Measurements from ENCODE around the gene SMYD4.

DNA sequence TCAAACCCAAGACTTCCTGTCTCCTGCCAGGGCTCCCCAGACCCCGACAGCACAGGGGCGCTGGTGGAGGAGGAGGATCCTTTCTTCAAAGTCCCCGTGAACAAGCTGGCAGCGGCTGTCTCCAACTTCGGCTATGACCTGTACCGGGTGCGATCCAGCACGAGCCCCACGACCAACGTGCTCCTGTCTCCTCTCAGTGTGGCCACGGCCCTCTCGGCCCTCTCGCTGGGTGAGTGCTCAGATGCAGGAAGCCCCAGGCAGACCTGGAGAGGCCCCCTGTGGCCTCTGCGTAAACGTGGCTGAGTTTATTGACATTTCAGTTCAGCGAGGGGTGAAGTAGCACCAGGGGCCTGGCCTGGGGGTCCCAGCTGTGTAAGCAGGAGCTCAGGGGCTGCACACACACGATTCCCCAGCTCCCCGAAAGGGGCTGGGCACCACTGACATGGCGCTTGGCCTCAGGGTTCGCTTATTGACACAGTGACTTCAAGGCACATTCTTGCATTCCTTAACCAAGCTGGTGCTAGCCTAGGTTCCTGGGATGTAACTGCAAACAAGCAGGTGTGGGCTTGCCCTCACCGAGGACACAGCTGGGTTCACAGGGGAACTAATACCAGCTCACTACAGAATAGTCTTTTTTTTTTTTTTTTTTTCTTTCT lies 59.8 kb downstream of the SMYD4 start:
- TF ChIP-seq CTCF (IDR thresholded peaks at IDR 0.05 in 4 of 5, conservative IDR thresholded peaks at IDR 0.05 in 1 of 5) (no peak), POLR2A (IDR thresholded peaks at IDR 0.05) (no peak)
